Measurements from ENCODE around the gene NAV2.

The NAV2 gene

DNA sequence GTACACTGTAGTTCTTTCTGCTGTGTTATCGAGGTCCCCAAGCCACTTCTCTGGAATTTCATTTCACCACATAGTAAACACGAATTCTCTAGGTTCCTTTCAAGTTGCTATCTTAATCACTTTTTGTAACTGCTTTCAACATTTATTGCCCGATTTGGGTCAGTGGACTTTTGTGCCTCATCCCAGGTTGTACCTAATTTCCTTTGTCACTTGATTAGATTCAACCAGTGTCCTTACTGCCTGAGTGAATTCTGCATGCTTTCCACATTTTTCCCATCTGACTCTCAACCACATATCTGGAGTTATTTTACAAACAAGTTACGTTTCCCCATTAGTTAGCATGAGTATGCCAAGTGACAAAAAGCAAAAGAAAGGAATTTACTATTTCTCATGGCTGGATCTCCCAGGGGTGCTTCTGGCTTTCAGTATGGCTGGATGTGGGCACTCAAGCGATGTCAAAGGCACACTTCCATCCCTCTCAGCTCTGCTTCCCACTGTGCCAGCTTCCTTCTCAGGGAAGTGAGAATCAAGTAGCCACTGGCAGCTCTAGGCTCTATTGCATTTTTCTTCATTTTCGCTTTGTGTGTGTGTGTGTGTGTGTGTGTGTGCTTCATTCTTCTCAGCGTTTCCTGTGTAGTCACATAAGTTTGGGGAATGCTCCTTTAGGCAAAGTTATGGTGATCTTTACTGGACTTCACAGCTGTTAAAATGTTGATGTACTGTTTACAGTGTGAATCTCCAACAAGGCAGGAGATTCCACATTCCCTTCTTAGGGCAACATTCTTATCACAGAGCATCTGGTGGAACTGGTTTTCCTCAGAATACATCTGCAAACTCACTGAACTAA, 318.7 kb downstream of the NAV2 start:
- no peaks in the 10 kb centered on the region for H3K9me3 Mint-ChIP-seq
- no peaks in the 10 kb centered on the region for H3K27me3 Mint-ChIP-seq (ENCODE audit: low read depth)
- H3K4me3 Mint-ChIP-seq: no peak overlapping the region
- H3K36me3 Mint-ChIP-seq (ENCODE audit: low read depth): no peaks in the 10 kb centered on the region
- no peak overlapping the region for H3K27ac Mint-ChIP-seq
- no peaks in the 10 kb centered on the region for H3K4me1 Mint-ChIP-seq (ENCODE audit: low read depth)

- H3K27ac Mint-ChIP-seq: no peak overlapping the region
- no peaks in the 10 kb centered on the region for H3K9me3 Mint-ChIP-seq
- H3K27me3 Mint-ChIP-seq (ENCODE audit: low read depth): no peaks in the 10 kb centered on the region
- H3K4me1 Mint-ChIP-seq (ENCODE audit: low read depth): no peaks in the 10 kb centered on the region
- no peak overlapping the region for H3K4me3 Mint-ChIP-seq
- no peaks in the 10 kb centered on the region for H3K36me3 Mint-ChIP-seq (ENCODE audit: low read depth)
Measured at GRCh38 chr11:20032127-20032526, 319.5 kb downstream of the NAV2 start.

- no peaks in the 10 kb centered on the region for H3K36me3 Mint-ChIP-seq (ENCODE audit: low read depth)
- no peaks in the 10 kb centered on the region for H3K4me1 Mint-ChIP-seq (ENCODE audit: low read depth)
- H3K27me3 Mint-ChIP-seq (ENCODE audit: low read depth): no peaks in the 10 kb centered on the region
- no peak overlapping the region for H3K4me3 Mint-ChIP-seq
- H3K9me3 Mint-ChIP-seq: no peaks in the 10 kb centered on the region
- no peak overlapping the region for H3K27ac Mint-ChIP-seq
Measured at GRCh38 chr11:20032577-20033260, 320.1 kb downstream of the NAV2 start.

- H3K9me3 Mint-ChIP-seq: no peaks in the 10 kb centered on the region
- no peaks in the 10 kb centered on the region for H3K36me3 Mint-ChIP-seq (ENCODE audit: low read depth)
- H3K27me3 Mint-ChIP-seq (ENCODE audit: low read depth): no peaks in the 10 kb centered on the region
- H3K4me1 Mint-ChIP-seq (ENCODE audit: low read depth): no peaks in the 10 kb centered on the region
- no peak overlapping the region for H3K4me3 Mint-ChIP-seq
- no peak overlapping the region for H3K27ac Mint-ChIP-seq
Measured at GRCh38 chr11:20033806-20034205, 321.2 kb downstream of the NAV2 start.

DNA sequence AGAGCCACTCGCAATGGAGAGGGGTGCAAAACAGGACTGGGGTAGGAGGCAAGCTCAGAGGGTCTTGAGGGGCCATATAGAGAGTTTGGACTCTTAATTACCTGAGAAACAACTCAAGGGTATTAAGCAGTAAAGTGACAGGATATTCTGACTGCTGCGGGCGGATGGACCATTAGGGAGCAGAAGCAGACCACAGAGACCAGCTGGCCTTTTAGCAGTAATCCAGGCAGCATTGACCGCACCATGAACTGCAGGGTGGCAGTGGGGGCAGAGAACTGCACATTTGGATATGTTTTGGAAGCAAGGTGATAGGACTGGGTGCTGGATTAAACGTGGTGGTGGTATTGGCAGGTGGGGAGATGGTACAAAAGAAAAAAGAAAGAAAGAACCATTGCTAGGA, 322.3 kb downstream of the NAV2 start:
- Mint-ChIP-seq H3K4me1 (ENCODE audit: low read depth) (no peaks in the 10 kb centered on the region), H3K9me3 (no peaks in the 10 kb centered on the region), H3K36me3 (ENCODE audit: low read depth) (no peaks in the 10 kb centered on the region), H3K4me3 (no peak overlapping the region), H3K27me3 (ENCODE audit: low read depth) (no peaks in the 10 kb centered on the region), H3K27ac (no peak overlapping the region)

- no peaks in the 10 kb centered on the region for H3K36me3 Mint-ChIP-seq (ENCODE audit: low read depth)
- H3K9me3 Mint-ChIP-seq: no peaks in the 10 kb centered on the region
- no peaks in the 10 kb centered on the region for H3K4me1 Mint-ChIP-seq (ENCODE audit: low read depth)
- no peaks in the 10 kb centered on the region for H3K27me3 Mint-ChIP-seq (ENCODE audit: low read depth)
- H3K27ac Mint-ChIP-seq: no peak overlapping the region
- no peak overlapping the region for H3K4me3 Mint-ChIP-seq
Measured at GRCh38 chr11:20035375-20035700, 322.7 kb downstream of the NAV2 start.

DNA sequence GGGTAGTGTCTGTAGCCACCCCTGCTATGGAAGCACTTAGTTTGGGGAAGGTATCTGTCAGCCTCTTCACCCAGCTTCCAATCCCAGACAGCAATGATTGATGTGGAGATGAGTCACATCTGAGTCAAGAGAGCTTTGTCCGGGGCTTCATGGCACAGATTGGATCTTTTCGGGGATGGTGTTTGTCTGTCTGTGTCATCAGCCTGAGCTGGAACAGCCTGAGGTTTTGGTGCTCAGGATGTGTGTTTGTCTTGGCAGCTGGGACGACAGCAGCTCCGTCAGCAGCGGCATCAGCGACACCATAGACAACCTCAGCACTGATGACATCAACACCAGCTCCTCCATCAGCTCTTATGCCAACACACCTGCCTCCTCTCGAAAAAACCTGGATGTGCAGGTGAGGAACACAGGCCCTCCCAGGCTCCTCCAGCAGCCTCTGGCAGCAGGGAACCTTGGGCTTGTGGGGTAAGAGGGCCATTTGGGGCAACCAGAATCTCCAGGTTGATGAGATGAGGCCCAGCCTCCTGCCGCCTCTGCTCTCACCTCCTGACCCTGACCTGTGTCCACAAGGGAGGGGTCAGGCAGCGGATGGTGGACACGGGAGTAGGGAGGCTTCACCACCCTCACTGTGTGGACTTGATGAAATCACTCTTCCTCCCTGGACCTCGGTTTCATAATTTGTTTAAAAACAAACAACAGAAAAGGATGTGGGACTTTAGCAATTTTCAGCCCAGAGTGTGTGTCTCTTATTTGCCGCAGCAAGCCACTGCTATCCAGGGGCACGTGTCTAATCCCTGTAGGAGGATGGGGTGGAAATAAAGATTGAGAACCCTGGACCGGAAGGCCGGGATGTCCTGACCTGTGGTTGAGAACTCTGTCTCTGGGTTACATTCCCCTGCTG, 323.3 kb downstream of the NAV2 start:
- no peak overlapping the region for H3K27ac Mint-ChIP-seq
- H3K4me3 Mint-ChIP-seq: no peak overlapping the region
- H3K9me3 Mint-ChIP-seq: no peaks in the 10 kb centered on the region

GRCh38 chr11:20036626-20037335, 324.1 kb downstream of the NAV2 start:
- H3K27me3 Mint-ChIP-seq (ENCODE audit: low read depth): no peaks in the 10 kb centered on the region
- no peak overlapping the region for H3K4me3 Mint-ChIP-seq
- no peak overlapping the region for H3K27ac Mint-ChIP-seq
- no peaks in the 10 kb centered on the region for H3K36me3 Mint-ChIP-seq (ENCODE audit: low read depth)
- no peaks in the 10 kb centered on the region for H3K9me3 Mint-ChIP-seq
- H3K4me1 Mint-ChIP-seq (ENCODE audit: low read depth): no peaks in the 10 kb centered on the region

More for the DNA sequence above, 323.3 kb downstream of the NAV2 start:
- no peaks in the 10 kb centered on the region for H3K4me1 Mint-ChIP-seq (ENCODE audit: low read depth)
- no peaks in the 10 kb centered on the region for H3K27me3 Mint-ChIP-seq (ENCODE audit: low read depth)
- H3K36me3 Mint-ChIP-seq (ENCODE audit: low read depth): no peaks in the 10 kb centered on the region

DNA sequence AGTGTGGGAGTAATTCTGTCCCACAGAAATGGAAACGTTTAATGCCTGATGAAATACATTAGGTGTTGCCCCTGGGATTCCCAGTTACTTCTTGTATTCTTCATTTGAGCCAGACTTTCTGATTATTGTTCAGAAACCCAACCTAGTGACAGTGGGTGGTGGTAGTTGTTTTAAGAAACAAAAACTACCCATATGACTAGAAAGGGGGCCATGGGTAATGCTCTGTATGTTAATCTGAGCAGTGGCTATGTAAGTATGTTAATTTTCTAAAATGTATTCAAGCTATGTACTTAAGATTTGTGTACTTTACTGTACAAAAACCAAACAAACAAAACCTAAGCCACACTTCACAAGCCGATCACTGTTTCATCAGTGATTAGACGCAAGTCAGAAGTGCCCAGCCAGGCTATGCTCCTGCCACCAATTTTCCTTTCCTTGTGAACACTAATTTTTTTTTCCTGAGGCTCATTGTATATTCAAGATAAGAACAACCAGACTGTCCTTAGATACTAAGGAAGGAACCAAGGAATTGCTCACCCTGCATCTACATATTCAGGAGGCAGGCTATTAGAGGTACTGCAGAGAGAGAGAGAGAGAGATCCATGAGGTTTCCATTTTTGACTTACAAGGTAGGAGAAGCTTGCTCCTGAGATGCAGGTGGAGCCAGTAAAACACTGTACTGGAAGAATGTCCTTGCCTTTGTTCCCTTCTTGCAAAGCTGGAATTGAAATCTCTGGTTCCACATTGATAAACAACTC, 324.9 kb downstream of the NAV2 start:
- H3K4me3 Mint-ChIP-seq: no peak overlapping the region
- H3K9me3 Mint-ChIP-seq: no peaks in the 10 kb centered on the region
- no peaks in the 10 kb centered on the region for H3K36me3 Mint-ChIP-seq (ENCODE audit: low read depth)
- no peaks in the 10 kb centered on the region for H3K27me3 Mint-ChIP-seq (ENCODE audit: low read depth)
- H3K27ac Mint-ChIP-seq: no peak overlapping the region
- no peaks in the 10 kb centered on the region for H3K4me1 Mint-ChIP-seq (ENCODE audit: low read depth)

DNA sequence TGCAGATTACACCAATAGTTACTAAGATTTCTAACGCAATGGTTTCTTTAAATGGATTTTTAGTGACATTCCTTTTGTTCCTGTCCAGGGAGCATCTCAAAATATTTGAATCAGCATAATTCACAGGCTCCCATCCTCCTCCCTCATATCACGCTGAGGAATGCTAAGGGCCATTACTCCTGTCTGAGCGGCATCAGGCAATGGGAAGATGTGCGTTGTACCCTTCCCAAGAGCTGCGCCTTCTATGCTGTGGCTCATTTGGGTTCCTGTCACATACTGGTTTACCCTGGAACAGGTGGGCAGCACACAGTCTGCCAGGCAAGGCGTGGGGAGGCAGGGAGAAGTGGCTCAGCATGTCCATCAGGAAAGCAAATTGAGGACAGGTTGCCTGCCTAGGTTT, 325.8 kb downstream of the NAV2 start:
- Mint-ChIP-seq H3K27me3 (ENCODE audit: low read depth) (no peaks in the 10 kb centered on the region), H3K4me3 (no peak overlapping the region)

DNA sequence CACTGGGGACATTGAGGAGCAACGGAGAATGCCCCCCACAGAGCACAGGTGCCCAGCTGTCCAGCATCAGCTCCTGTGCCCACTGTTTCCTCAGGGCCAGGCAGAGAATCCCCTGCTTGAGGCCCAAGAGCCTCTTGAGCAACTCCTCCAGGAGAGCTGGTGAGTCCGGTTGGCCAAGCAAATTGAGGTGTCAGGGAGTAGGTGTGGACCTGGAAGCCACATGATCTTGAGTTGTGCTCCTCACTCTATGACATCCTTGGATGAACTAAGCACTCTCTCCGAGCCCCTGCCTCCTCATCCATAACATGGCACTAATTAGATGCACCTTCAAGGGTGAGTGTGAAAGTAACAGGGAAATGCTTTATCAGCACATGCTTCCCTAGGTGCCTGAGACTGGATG, 326.3 kb downstream of the NAV2 start:
- Mint-ChIP-seq H3K4me3 (no peak overlapping the region), H3K27me3 (ENCODE audit: low read depth) (no peaks in the 10 kb centered on the region), H3K9me3 (no peaks in the 10 kb centered on the region), H3K36me3 (ENCODE audit: low read depth) (no peaks in the 10 kb centered on the region), H3K4me1 (ENCODE audit: low read depth) (no peaks in the 10 kb centered on the region), H3K27ac (no peak overlapping the region)

More for the DNA sequence above, 325.8 kb downstream of the NAV2 start:
- Mint-ChIP-seq H3K9me3 (no peaks in the 10 kb centered on the region), H3K4me1 (ENCODE audit: low read depth) (no peaks in the 10 kb centered on the region), H3K27ac (no peak overlapping the region), H3K36me3 (ENCODE audit: low read depth) (no peaks in the 10 kb centered on the region)

- H3K9me3 Mint-ChIP-seq: no peaks in the 10 kb centered on the region
- H3K4me1 Mint-ChIP-seq (ENCODE audit: low read depth): no peaks in the 10 kb centered on the region
- no peaks in the 10 kb centered on the region for H3K36me3 Mint-ChIP-seq (ENCODE audit: low read depth)
- no peak overlapping the region for H3K27ac Mint-ChIP-seq
- H3K27me3 Mint-ChIP-seq (ENCODE audit: low read depth): no peaks in the 10 kb centered on the region
- no peak overlapping the region for H3K4me3 Mint-ChIP-seq
Measured at GRCh38 chr11:20041499-20041898, 328.9 kb downstream of the NAV2 start.

DNA sequence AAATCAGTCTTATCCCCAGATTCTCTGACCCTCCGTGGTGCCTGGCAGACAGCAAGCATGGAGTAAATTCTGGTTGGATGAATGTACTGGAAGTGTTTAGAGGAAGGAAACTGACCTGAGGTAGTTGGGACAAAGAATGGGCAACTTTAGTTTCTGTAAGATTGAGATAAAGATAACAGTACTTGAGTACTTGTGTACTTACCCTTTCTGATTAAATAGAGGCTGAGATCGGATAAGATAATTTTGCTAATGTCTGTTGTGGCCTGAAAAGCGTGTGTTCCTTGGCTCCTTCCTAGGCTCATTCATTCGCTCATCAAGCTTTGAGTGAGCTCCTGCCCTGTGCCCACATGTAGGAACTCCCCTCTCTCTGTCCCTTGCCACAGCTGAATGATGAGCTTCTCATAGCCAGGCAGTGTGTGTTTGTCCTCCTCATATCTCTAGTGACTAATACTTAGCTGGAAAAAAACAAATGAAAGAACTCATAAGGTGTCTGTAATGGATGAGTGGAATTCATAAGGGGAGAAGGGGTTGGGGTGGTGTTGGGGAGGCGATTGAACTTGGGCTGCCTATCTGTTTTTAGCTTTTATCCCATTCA, 329.5 kb downstream of the NAV2 start:
- Mint-ChIP-seq H3K27me3 (ENCODE audit: low read depth) (no peaks in the 10 kb centered on the region), H3K4me1 (ENCODE audit: low read depth) (no peaks in the 10 kb centered on the region), H3K27ac (no peak overlapping the region), H3K4me3 (no peak overlapping the region), H3K36me3 (ENCODE audit: low read depth) (no peaks in the 10 kb centered on the region), H3K9me3 (no peaks in the 10 kb centered on the region)

All from T-helper 1 cell treated with Interleukin-12 subunit alpha and Interleukin-12 subunit beta and Interleukin-4 antibody, amounts not matched to agents 30 μg/mL and 1 μg/mL, for 36 hours (primary cell).